Left kidney (tissue), 2 donors: ENCODE results near the gene TXLNB. TPM values are rescaled to one million over a fixed set of nuclear protein-coding genes. Genes with fewer than 3 reads are reported as not detected.

Experiments
- DNase-seq: peaks from one replicate; pipeline ENCODE4 v3.0.0-alpha.2; 2013
- polyA plus RNA-seq: library from polyadenylated mRNA; unstranded; fragments of 120-200 nt; gene quantifications from one replicate; pipeline ENCODE4 v1.2.1, GENCODE V29; 2013; ENCODE audit not compliant: insufficient read length

The TXLNB gene
- polyA plus RNA-seq, 1 donor: 2.7 TPM

DNA sequence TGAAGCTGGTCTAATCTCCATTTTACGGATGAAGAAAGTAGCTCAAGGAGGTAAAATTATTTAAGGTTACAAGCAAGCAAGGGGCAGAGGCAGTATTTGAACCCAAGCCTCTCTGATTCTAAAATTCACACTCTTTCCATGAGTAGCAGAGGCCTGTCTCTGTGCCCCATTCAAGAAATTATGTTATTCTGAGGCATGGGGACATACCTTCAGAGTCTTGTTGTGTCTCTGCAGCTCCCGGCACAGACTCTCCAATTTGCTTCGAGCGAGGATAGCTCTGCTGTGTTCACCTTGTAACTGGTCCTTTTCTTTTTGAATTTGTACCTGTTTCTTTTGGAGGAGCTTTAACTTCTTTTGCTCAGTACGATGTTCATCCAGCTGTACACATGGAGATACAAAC lies 21.5 kb downstream of the TXLNB start:
- DNase-seq: no peak

DNA sequence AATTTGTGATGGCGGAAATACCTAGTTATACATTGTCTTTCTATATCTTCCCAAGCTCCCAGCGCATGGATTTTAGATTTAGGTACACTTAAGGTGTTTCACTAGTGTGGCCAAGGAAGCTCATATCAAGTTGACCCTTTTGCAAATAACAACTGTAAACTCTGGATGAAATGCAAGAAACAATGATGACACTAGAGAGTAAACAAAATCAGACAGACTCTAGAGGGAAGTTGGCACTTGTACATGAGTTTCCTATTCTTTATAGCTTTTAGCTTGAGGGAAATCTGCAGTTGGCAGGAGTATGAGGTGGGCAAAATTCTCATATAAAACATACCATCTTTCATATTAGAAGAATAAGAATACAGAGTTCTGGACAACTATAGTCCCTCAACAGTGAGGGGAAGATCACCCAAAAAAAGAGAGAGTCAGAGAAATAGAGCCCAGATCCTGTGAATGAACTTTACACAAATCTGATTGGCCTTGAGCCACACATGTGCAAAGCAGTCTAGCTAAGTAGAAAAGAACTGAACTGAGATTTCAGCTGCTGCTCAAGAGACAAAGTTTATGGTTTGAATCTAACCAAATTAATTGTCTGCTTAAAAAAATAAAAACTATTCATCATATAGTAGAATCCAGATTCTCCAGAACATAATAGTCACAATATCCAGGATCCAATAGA lies 26.1 kb downstream of the TXLNB start:
- no peak for DNase-seq

- no peak for DNase-seq
Measured at GRCh38 chr6:139262519-139263300, 29.1 kb downstream of the TXLNB start.

GRCh38 chr6:139257821-139258398 lies 33.9 kb downstream of the TXLNB start:
- no peak for DNase-seq

DNA sequence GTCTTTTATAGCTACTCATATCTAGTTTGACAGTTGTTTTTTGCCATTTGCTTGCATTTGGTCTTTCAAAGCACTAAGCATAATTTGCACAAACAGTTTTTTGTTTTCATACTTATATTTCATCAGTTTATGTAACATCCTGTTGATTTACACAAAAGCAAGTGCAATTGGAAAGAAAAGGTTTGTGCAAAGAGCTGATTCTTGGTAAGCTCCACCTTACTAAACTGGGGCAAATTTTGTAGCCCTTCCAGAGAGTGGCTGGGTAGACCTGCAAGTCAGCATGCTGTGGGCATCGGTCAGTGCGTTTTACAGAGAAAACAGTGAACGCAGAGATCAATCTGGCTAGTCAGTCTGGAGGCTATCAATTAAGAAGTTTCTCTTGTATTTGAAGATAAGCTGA lies 34.5 kb downstream of the TXLNB start:
- no peak for DNase-seq

- DNase-seq: no peak
Measured at GRCh38 chr6:139256087-139256486, 35.7 kb downstream of the TXLNB start.

GRCh38 chr6:139254196-139254595 lies 37.6 kb downstream of the TXLNB start:
- DNase-seq: no peak

- DNase-seq: no peak
Measured at GRCh38 chr6:139253656-139254055, 38.1 kb downstream of the TXLNB start.

DNA sequence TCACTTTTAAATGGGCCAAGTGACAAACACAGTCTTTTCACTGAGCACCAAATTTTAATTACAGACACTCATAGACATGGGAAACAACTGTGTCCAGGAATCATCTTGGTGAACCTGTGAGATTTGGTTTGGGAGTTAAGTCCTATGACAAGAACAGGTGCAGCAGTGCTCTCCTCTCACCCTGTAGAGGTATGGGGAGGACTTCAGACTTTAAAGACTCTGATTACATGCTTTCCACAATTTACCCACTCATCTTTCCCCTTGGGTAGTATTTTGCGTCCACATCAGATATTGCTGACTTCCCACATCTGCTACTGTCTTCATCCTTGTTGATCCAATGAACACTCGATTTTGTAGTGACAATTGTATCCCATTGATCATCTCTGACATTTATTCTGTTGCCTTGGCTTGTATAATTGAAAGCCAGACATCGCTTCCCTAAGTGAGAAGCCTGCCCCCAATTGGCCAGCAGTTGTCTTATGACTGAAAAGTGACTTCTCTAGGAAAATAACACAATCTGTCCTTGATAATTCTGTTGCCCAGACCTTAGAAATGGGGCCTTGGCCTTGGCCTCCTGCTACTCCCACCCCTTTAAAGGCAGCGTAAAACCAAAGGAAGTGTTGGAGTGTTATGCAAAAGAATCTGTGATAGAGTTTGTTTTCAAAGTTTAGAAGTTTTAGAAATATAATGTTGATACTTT lies 40.0 kb downstream of the TXLNB start:
- no peak for DNase-seq

- DNase-seq: no peak
Measured at GRCh38 chr6:139251045-139251690, 40.6 kb downstream of the TXLNB start.

GRCh38 chr6:139250296-139251044 lies 41.3 kb downstream of the TXLNB start:
- no peak for DNase-seq

GRCh38 chr6:139249395-139249794 lies 42.4 kb downstream of the TXLNB start:
- no peak for DNase-seq

- no peak for DNase-seq
Measured at GRCh38 chr6:139248911-139249310, 42.9 kb downstream of the TXLNB start.

GRCh38 chr6:139247618-139248017 lies 44.2 kb downstream of the TXLNB start:
- DNase-seq: no peak

DNA sequence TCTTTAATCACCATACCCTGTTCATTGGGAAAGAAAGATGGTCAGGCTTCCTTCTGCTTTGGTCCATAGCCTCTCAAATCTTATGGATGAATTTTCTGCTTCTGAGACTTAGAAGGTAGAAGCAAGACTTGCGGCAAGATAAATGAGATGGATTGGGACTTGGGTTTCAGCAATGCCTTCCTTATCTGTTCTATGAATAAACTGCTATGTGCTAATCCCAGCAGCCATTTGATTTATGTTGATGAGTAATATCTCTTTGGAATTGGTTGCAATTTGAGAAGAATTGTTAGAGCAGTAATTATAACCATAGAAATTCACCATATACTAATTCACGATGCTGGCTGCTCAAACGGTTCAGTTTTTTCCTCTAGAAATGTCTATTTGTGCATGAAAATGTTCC lies 48.3 kb downstream of the TXLNB start:
- no peak for DNase-seq

- DNase-seq: no peak
Measured at GRCh38 chr6:139242457-139243240, 49.1 kb downstream of the TXLNB start.

GRCh38 chr6:139240161-139241010 lies 51.4 kb downstream of the TXLNB start:
- DNase-seq: peak; percentile 68

DNA sequence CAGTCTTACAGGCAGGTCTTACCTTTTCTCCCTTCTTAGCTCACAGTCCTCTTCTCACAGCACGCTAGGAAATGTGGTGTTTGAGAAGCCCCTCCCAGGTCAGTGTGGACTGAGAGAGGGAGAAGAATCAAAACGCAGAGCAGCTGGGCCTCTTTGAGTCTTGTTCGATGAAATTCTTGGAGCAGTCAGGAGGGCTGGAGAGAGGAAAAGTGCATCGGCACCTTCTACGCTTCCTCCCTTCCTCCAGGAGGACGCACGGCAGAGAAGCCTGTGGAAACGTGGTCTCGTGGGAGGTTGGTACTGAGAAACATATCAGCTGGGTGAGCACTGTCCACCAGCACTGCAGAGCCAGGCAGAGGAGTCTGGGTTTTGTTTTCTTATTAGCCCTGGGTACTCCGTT lies 52.7 kb downstream of the TXLNB start:
- no peak for DNase-seq

GRCh38 chr6:139236105-139236504 lies 55.7 kb downstream of the TXLNB start:
- DNase-seq: no peak

GRCh38 chr6:139235661-139236060 lies 56.1 kb downstream of the TXLNB start:
- no peak for DNase-seq
